Panc1 (cell line): ENCODE results near the gene FAM24B.

Experiments used
- CTCF ChIP-seq: fragments of 450-650 bp; IDR thresholded peaks from 2 replicates; pipeline ENCODE4 v1.5.1; 2017; ENCODE audit warnings: mild to moderate bottlenecking
- POLR2AphosphoS5 ChIP-seq: IDR thresholded peaks from 2 replicates; pipeline ENCODE4 v1.6.1; 2012; ENCODE audit warnings: mild to moderate bottlenecking, low read depth, low read length, moderate library complexity

DNA sequence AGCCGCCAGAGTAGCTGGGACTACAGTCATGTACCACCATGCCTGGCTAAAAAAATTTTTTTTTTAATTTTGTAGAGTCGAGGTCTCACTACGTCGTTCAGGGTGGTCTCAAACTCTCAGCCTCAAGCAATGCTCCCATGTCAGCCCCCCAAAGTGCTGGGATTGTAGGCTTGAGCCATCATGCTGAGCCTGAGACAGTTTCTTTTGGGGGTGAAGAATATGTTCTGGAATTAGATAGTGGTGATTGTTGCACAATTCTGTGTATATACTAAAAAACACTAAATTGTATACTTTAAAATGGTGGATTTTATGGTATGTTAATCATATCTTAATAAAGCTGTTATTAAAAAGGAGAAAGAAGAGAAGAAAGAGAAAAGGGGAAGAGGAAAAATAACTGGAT, 35.2 kb downstream of the FAM24B start:
- TF ChIP-seq POLR2AphosphoS5 (no peak), CTCF (no peak)
